Stimulated activated CD8-positive, alpha-beta memory T cell treated with anti-CD3 and anti-CD28 coated beads, Interleukin-4, amount 100 ng/mL, for 48 hours (primary cell): ENCODE measurements around the gene ARSK.
A peak's percentile ranks its signal among the peaks of the same experiment; 100 is the strongest.
"Not testable (repeated sequence)": the region's sequence is repeated elsewhere in the genome, so short reads cannot be mapped to it uniquely, and the experiment has no call there.

Experiments used
- DNase-seq: peaks from one replicate; pipeline ENCODE4 v3.0.0-alpha.2; 2020

The ARSK gene

GRCh38 chr5:95621839-95622629, 67.1 kb downstream of the ARSK start:
- DNase-seq: no peak

- DNase-seq: no peak
These were observed 68.8 kb downstream of the ARSK start for GRCh38 chr5:95623706-95624105.

GRCh38 chr5:95624368-95624767, 69.5 kb downstream of the ARSK start:
- DNase-seq: no peak

- no peak for DNase-seq
These were observed 71.8 kb downstream of the ARSK start for GRCh38 chr5:95626701-95627100.

- no peak for DNase-seq
These were observed 73.3 kb downstream of the ARSK start for GRCh38 chr5:95627971-95628810.

GRCh38 chr5:95628933-95629332, 74.0 kb downstream of the ARSK start:
- DNase-seq: no peak

GRCh38 chr5:95630394-95630917, 75.6 kb downstream of the ARSK start:
- no peak for DNase-seq

- no peak for DNase-seq
These were observed 76.5 kb downstream of the ARSK start for GRCh38 chr5:95631255-95631958.

- peak; percentile 73 for DNase-seq
These were observed 77.2 kb downstream of the ARSK start for GRCh38 chr5:95631991-95632675.

- not testable (repeated sequence) for DNase-seq
These were observed 78.0 kb downstream of the ARSK start for GRCh38 chr5:95632942-95633341.

GRCh38 chr5:95633671-95634070, 78.8 kb downstream of the ARSK start:
- no peak for DNase-seq

GRCh38 chr5:95634081-95634480, 79.2 kb downstream of the ARSK start:
- no peak for DNase-seq

- DNase-seq: no peak
These were observed 83.7 kb downstream of the ARSK start for GRCh38 chr5:95638632-95639031.

GRCh38 chr5:95641741-95642220, 86.9 kb downstream of the ARSK start:
- no peak for DNase-seq

GRCh38 chr5:95643152-95643551, 88.3 kb downstream of the ARSK start:
- no peak for DNase-seq

- peak; percentile 58 for DNase-seq
These were observed 89.6 kb downstream of the ARSK start for GRCh38 chr5:95644351-95645042.

GRCh38 chr5:95646226-95646568, 91.3 kb downstream of the ARSK start:
- DNase-seq: not testable (repeated sequence)

- peak; percentile 97 for DNase-seq
These were observed 91.9 kb downstream of the ARSK start, which contains the start of gene RFESD for GRCh38 chr5:95646569-95647431. RFESD (plus strand) TSS chr5:95646777; CDS start chr5:95652272, 5,495 bp downstream.

GRCh38 chr5:95647886-95648860, 93.3 kb downstream of the ARSK start:
- no peak for DNase-seq
